Erythroblast (primary cell): ENCODE measurements around the gene AHRR.

Experiments
- GATA1 ChIP-seq: IDR thresholded peaks from 2 replicates; pipeline ENCODE4 v1.6.1; 2011; ENCODE audit warnings: low read depth, mild to moderate bottlenecking, control low read depth, low read length, moderate library complexity
- POLR2A ChIP-seq: IDR thresholded peaks from 2 replicates; pipeline ENCODE4 v1.6.1; 2011; ENCODE audit warnings: mild to moderate bottlenecking, low read length

DNA sequence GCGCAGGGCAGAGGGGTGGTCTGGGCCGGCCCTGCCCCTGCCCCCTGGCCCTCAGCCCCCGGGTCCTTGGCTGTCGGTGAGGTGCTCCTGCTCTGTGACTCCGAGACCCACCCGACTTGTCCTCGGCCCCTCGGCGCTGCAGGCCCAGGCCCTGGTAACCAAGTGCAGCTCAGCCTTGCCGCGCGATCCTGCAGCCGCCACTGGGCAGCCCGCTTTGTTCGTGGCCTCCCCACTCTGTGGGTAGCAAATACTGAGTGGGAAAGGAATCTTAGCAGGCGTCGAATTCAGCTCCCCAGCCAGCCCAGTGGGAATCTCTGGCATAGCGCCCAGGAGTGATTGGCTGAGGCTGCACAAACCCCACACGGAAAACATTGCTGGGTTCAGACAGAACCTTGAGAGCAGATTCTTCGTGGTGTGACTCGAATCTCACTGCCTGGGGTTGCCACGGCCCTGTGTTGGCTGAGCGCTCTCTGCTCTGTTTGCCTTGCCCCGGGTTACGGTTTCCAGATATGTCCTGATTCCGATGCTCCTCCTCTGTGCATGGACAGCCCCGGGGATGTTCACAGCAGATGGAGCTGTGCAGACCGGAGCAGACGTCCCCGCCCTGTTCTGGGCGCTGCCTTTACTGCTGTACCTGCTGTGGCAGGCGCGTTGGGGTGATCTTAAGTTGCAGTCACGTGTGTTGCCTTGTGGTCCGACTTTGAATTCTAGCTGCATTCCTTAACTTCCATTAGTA, 108.1 kb downstream of the AHRR start:
- no peak for TF ChIP-seq POLR2A
- TF ChIP-seq GATA1 = no peak
